GM21423 (cell line): ENCODE measurements around the gene LSP1.

ENCODE experiments used
- ATAC-seq: cut with Tn5 transposase; IDR thresholded peaks from one replicate; pipeline ENCODE4 v1.9.1; 2021; ENCODE audit warnings: mild to moderate bottlenecking, moderate library complexity; ENCODE audit not compliant: unreplicated experiment

LSP1 gene

GRCh38 chr11:1836011-1836945, 16.6 kb upstream of the LSP1 start:
- ATAC-seq = no peak

GRCh38 chr11:1837171-1838076, 15.5 kb upstream of the LSP1 start:
- ATAC-seq = peak; percentile 41

DNA sequence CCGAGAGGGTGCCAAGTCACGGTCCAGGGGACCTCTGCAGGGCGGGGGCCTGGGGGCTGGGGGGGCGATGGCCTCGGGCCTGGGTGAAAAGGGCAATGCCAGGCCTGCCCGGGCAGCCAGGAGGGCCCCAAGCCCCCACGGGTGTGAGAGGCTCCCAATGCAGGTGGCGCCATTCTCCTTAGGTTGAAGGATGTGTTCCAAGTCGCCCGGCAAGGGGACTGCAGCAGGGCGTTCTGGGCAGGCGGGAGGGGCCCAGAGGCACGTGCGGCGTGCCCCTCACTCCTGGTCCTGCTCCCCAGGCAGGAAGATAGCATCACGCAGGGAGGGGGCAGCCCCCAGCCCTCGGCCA, 14.8 kb upstream of the LSP1 start:
- ATAC-seq = no peak

DNA sequence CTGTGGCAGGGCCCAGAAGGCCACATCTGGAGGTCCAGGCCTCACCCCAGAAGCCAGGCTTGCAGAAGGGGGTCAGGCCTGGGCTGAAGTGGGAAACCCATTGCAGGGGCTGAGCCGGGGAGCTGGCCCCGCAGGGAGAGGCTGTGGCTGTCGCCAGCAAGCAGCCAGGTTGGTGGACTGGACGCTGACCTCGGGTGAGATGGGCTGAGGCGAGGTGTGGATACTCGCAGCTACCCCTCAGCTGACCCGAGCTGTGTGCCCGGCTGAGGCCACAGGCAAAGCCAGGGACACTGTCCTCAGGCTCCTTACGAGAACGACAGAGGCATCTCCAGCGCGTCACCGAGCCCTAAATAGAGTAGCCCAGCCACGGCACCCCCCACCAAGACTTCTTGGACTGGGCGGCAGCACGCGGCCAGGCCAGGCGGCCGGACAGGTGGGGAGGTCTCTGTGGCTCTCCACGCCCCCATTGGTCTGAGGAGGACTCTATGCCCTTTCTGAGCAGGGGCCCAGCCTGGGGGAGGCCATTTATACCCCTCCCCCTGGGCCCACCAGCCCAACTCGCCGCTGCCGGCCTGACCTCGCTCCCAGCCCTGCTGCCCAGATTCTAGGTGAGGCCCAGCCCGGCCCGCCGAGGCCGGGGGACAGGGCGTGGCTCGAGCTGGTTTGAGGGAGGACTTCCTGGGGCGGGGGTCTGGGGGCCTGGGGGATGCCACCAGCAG, 14.3 kb upstream of the LSP1 start, which contains the start of gene TNNI2:
TNNI2 (plus strand) TSS at position 556 of the 719 bp plus-strand sequence. CDS start 716 bp downstream, outside the sequence.
- no peak for ATAC-seq

- ATAC-seq = no peak
Measured at GRCh38 chr11:1839204-1839923, 13.5 kb upstream of the LSP1 start.

- ATAC-seq = no peak
Measured at GRCh38 chr11:1839924-1840779, 12.7 kb upstream of the LSP1 start.

DNA sequence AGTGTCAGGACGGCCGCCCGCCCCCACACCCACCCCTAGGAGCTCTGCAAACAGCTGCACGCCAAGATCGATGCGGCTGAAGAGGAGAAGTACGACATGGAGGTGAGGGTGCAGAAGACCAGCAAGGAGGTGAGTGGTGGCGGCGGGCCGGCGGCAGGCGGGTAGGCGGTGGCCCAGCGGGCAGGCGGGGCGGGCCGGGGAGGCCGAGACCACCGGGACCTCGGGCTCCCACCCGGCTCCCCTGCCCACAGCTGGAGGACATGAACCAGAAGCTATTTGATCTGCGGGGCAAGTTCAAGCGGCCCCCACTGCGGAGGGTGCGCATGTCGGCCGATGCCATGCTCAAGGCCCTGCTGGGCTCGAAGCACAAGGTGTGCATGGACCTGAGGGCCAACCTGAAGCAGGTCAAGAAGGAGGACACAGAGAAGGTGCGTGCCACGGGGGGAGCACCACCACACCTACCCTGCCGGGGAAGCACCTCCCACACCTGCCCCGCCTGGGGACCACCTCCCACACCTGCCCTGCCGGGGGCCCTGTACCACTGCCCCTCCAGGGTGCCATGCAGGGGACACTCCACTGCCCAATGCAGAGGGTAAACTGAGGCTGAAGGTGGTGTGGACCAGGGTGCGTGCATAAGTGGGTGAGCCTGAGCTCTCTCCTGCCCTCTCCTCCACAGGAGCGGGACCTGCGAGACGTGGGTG, 12.0 kb upstream of the LSP1 start:
- no peak for ATAC-seq

DNA sequence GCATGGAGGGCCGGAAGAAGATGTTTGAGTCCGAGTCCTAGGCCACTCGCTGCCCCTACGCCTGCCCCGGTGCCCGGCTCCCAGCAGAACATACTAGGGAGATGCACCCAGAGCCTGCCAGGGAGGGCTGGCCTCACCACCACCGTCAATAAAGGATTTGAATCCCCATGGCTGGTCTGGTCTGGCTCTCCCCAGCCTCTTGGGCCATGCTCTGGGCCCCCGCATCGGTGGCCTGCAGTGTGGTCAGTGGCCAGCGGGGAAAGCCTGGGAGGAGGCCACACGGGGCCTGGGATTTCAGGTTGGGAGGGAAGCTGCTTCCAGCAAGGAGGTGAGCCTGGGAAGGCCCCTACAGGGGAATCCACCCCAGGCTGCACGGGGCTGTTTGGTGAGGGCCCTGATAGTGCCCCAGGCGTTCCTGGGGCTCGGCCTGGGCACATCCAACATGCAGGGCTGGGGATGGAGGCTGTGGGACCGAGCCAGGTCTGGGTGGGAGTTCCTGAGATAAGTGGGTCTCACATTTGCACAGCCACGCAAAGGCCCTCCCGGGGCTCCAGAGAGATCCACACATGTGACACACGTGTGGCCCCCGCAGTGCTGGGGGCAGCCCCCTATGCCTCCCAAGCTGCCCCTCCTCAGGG, 11.3 kb upstream of the LSP1 start:
- no peak for ATAC-seq

DNA sequence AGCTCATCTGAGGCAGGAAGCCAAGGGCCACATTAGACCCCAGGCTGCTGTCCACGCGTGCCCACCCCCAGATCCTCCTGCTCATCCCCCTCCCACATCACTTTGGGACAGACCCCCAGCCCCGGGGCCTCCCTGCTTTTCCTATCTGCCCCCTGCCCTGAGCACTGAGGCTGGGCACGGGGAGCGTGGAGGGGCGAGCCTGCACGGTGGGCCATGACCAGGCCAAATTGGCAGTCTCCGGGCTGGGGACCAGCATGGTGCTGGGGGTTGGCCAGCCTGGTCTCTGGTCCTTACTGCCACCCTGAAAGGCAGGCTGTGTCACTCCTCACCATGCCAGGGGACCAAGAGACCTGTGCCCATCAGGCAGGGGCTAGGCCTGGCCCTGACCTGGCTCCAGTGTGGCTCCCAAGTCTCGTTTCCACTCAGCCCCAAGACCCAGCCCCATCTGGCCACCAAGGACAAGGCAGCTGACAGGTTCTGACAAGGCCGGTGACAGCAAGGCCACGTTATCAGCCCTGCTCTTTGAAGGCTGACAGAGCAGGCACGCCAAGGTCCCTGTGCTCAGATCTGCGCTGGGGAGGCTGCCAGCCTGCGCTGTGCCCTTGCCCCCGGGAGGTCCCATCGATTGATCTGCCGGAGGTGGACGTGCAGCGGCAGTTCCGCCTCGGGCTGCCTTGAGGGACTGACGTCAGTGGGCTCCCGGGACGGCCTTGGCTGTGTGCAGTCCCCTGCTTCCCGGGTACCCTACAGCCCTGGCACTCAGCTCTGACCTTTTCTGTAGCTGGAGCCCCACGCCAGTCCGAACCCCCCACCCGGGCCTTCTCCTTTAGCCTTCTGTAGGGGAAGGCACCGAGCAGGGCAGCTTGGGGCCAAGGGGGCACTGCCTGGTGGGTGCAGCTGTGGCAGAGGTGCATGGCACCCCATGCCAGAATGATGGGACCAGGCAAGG, 10.5 kb upstream of the LSP1 start:
- no peak for ATAC-seq

DNA sequence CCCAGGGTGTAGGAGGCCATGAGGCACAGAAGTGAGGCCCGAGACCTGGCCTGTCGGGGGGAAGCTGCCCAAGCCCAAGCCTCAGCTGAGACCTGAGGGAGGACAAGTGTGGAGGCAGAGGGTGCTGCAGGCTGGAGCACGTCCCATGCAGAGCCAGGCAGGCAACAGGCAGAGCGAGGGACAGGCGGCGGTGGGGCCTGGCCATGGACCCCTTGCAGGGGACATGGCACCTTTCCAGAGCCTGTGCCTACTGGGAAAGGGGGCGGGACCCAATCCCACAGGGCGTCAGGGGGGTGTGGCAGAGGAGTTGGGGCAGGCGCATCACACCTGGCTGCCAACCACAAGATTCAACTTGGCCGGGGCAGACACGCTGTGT, 9.8 kb upstream of the LSP1 start:
- ATAC-seq = no peak

DNA sequence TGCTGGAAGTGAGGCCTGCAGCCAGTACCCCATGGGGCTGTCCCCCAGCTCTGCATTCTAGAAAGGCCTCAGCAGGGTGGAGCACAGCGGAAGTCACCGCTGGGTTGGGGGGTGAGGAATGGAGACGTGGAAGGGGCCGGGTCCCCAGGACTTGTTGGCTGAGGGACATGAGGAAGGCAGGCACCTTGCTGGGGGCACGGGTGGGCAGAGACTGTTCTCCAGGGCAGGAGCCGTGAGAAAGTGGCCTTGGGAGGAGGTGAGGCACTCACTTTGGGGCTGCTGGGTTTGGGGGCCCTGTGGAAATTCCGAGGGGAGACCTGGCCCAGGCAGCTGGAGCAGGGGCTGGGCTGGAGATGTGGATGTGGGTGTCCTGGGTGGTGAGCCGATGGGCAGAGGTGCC, 9.1 kb upstream of the LSP1 start:
- ATAC-seq = no peak

GRCh38 chr11:1844221-1845094, 8.4 kb upstream of the LSP1 start:
- no peak for ATAC-seq

DNA sequence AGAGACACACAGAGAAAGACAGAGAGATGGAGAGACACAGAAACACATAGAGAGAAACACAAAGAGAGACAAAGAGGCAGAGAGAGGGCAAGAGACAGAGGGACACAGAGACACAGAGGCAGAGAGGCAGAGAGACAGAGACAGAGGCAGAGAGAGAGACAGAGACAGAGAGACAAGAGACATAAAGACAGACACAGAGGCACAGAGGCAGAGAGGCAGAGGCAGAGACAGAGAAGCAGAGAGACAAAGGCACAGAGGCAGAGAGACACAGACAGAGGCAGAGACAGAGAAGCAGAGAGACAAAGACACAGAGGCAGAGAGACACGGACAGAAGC, 7.8 kb upstream of the LSP1 start:
- ATAC-seq = no peak

- no peak for ATAC-seq
Measured at GRCh38 chr11:1845561-1846452, 7.1 kb upstream of the LSP1 start.

DNA sequence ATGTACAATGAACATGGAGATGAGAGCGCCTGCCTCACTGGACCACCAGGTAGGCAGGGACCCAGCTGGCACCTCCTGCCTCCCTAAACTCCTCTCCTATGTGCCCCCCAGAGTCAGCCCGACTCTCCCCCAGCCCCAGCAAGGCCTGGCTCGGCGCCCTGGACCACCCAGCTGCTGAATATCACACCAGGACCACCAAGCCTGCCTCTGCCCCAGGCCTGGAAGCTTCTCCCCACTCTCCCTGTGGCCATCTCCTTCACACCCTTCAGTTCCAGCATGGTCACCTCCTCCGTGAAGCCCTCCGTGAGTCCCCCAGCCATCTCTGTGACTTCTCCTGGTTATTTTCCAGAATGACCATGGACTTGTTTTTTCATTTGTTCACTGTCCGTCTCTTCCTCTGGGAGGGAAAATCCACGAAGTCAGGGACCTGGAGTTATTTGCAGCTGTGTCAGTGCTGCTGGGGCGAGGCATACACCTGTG, 6.4 kb upstream of the LSP1 start:
- no peak for ATAC-seq
